GM12872 (cell line): ENCODE results near the gene CCDC68.

Source experiments
- TF ChIP-seq, protein P1 (sequence below): IDR thresholded peaks from 3 replicates; pipeline ENCODE4 v1.5.1; 2011; ENCODE audit warnings: low read depth, mild to moderate bottlenecking, low read length, moderate library complexity; ENCODE audit not compliant: insufficient read depth

Gene CCDC68

GRCh38 chr18:54919412-54919811 is 39.8 kb downstream of the CCDC68 start:
- TF ChIP-seq, protein P1, sequence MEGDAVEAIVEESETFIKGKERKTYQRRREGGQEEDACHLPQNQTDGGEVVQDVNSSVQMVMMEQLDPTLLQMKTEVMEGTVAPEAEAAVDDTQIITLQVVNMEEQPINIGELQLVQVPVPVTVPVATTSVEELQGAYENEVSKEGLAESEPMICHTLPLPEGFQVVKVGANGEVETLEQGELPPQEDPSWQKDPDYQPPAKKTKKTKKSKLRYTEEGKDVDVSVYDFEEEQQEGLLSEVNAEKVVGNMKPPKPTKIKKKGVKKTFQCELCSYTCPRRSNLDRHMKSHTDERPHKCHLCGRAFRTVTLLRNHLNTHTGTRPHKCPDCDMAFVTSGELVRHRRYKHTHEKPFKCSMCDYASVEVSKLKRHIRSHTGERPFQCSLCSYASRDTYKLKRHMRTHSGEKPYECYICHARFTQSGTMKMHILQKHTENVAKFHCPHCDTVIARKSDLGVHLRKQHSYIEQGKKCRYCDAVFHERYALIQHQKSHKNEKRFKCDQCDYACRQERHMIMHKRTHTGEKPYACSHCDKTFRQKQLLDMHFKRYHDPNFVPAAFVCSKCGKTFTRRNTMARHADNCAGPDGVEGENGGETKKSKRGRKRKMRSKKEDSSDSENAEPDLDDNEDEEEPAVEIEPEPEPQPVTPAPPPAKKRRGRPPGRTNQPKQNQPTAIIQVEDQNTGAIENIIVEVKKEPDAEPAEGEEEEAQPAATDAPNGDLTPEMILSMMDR: no peak

DNA sequence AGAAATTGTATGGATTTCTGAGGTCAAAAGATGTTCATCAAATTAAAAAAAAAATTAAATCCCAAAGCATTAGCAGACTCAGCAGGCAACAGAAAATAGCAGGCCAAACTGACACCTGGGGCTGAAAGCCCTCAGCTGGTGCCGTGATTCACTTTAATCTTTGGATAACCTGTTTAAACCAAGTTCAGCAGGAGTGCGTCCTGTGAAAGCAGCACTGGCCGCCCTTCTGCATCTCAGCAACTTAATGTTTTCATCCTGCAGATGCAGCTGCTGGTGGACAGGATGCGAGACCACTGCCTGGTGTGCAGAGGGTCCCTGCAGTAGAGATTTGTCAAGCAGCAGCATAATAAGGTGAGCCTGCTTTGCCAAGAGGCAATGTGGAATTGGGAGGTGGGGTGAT is 41.2 kb downstream of the CCDC68 start:
- TF ChIP-seq, protein P1: no peak

DNA sequence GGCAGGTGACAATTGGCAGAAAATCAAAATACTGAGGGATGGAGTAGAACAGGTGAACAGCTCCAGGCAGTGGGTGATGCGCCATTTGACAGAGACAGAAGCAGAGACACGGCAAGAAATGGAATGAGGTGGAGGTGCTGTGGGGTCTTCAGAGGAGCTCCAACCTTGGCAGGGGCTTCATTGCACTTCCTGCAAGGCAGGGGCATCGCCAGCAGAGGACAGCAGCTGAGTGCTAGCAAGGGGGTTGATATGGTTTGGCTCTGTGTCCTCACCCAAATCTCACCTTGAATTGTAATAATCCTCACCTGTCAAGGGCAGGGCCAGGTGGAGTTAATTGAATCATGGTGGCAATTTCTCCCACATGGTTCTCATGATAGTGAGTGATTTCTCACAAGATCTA is 42.8 kb downstream of the CCDC68 start:
- TF ChIP-seq, protein P1: peak; percentile 40; the same call in 2 of the 3 replicates

DNA sequence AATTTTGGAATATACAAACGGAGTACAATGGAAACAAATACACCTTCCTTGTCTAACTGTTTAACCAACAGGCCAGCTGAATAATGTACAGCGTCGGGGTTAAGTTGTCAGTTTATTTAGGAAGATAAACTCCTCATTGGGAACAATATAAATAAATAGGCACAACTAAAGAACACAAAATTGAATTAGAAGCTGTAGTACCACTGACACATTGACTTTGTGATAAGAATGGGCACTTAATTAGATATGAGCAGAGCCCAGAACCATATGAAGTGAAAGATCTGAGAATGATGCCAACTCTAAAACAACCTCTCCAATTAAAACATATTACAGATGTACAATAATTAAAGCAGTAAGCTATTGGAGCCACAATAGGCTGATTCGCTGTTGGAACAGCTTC is 44.4 kb downstream of the CCDC68 start:
- TF ChIP-seq, protein P1: no peak

DNA sequence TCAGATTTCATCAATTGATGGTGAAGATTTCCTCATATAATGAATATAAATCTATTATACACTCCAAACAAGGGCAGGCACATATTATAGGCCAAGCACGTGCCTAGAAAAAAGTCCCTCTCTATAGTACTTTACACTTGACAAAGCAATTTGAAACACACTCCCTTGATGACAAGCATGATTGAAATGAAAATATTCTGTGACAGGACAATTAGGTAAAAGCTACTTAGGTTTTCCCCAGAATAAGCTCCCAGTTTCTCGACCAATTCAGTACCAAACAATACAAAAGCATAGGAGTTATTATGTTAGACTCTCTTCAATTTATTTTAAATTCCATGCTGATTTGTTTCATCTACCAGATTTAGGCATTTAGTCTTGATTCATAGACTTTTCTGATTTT is 47.7 kb downstream of the CCDC68 start:
- TF ChIP-seq, protein P1: no peak

DNA sequence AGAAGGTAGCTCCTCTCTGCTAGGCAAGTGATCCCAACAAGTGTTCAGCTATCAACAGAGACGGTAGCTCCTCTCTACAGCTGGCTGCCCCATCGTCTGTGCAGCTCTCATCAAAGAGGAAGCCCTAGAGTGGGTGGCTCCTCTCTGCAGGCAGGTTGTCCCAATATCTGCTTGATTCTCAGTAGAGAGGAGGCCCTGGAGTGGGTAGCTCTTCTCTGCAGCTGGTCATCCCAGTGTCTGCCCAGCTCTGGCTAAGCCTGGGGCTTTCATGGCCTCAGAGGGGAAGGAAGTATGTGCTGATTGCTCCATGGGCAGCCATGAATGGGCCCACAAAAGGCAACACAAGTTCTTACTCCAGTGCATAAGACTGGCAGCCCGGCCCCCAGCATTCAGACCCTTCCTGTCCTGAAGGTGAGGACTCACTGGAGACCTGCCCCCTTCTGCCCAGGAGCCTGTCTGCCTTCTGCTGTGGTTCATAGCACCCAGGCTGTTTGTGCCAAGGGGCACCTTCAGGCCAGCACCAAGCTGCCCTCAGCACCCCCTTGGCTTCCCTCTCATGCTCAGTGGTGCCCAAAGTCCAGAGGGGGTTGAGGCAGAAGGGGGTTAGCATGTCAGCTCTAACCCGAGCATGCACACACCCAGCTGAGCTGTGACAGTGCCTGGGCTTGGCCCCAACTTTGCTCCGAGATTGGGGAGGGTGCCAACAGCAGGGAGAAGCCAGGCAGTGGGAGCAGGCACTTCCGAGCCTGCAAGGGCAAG is 48.9 kb downstream of the CCDC68 start:
- TF ChIP-seq, protein P1: no peak

GRCh38 chr18:54909538-54909937 is 49.7 kb downstream of the CCDC68 start:
- TF ChIP-seq, protein P1: no peak
